ENCODE data around the gene SCO2.
A peak's percentile ranks its signal among the peaks of the same experiment; 100 is the strongest.

Gene SCO2

DNA sequence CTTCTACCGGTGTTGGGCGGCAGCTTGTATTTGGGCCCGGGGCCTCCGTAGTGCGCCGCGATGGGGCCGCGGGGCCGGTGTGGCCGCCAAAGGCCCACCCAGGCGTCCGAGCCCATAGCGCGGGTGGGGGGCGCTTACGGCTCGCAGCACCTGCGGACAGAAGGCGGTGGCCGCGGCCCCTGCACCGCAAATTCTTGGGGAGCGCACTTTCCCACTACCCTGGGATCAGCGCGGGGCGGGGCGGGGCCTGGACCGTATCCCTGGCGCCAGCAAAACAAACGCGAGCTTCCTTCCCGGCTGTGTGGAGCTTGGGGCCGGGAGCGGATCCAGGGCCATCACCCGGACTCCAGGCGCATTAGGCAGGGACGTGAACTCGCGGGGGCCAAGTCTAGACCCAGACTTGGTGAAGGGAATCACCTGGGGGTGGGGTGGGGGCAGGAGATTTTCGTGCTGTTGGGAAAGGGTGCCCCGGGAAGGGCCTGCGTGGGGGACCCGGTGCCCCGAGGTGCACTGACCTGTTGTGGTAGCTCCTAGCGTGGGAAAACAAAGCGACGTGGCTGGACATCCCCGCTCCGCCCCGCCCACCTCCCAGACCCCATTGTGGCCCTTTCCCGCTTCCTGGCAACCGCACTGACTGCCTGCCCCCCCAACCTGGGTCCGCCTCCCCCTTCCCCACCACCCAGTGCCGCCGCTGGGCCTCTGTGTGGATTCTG lies 6.7 kb upstream of the SCO2 start:
- peak; percentile 33 for DNase-seq (ENCODE audit: low spot score)

- DNase-seq (ENCODE audit: low spot score) = no peak
Observed at GRCh38 chr22:50531546-50531961, 6.2 kb upstream of the SCO2 start.

DNA sequence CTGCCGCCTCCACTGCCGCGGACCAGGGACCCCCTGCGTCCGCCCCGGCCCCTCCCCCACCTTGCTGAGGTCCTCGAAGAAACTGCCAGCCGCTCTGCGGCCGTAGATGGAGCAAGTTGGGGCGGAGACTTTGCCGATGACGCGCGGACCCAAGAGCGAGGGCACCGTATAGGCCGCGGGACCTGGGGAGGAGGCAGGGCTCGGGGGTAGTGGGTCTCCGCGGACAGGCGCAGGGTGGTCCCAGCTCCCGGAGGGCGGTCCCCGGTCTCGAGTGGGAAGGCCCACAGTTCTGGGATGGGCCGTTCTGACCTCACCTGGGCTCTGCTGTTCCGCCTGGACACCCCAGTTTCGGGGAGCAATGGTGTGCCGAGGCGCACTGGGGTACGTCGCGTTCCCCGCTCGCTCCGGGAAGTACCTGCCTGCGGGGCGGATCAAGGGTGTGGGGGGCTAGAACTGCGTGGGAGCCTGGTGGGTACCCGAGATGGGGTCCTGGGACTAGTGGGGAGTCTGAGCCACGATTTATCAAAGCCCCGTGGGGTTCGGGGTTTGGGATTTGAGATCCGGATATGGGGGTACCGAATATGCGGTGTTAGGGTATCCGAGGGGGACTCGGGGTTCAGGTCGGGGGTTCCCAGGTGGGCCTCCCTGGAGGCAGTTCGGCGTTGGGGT lies 5.6 kb upstream of the SCO2 start:
- DNase-seq (ENCODE audit: low spot score) = peak; percentile 29

DNA sequence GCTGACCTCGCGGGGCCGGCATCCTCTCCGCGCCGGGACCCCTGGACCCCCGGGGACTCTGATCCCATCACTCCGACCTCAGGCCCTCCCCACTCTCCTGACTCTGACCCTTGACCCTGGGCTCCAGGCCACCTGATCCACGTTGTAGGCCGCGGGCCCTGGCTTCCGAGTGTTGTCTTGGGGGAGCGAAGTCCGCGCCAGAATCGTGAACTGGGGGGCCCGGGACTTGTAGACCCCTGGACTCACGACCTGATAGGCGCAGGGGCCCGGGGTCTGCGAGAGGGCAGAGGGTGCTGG lies 5.1 kb upstream of the SCO2 start:
- no peak for DNase-seq (ENCODE audit: low spot score)

DNA sequence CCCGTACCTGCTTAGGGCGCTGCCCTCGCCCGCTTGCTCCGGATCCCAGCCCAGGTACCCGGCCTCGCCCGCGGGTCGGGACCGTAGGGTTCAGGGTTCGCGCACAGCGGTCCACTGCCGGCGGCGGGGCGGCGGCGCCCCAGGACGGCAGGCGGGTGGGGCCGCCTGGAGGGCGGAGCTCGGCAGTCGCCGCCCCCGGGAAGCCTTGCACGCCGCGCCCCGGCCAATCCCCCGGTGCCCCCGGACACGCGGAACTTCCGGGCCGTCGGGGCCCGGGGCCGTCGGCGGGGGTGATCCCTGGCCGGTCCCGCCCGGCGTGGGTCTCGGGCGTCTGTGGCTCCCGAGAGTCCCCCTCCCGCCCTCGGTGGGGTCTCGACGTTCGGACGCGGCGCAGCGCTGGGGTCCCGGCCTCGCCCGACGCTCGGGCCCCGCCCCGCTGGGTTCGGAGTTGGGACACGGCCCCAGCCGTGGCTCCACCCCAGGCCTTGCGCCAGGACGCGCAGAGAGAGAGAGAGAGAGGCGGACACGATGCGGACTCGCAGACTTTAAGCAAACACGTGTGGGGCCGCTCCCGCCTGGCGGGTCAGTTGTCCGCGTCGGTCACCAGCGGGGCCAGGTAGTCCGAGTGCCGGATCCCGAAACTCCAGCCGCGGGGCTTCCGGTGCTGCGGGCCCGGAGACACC lies 4.6 kb upstream of the SCO2 start, which contains the start of gene TYMP:
TSS of gene TYMP (minus strand) at position 116 of the 683 bp plus-strand sequence. CDS start 303 bp downstream, outside the sequence.
- DNase-seq (ENCODE audit: low spot score) = no peak

GRCh38 chr22:50529416-50529896 lies 4.1 kb upstream of the SCO2 start:
- no peak for DNase-seq (ENCODE audit: low spot score)

GRCh38 chr22:50528682-50529415 lies 3.5 kb upstream of the SCO2 start:
- DNase-seq (ENCODE audit: low spot score) = no peak

- DNase-seq (ENCODE audit: low spot score) = no peak
Observed at GRCh38 chr22:50527921-50528681, 2.7 kb upstream of the SCO2 start.

- DNase-seq (ENCODE audit: low spot score) = peak; percentile 30
Observed at GRCh38 chr22:50526834-50527801, 1.7 kb upstream of the SCO2 start.

DNA sequence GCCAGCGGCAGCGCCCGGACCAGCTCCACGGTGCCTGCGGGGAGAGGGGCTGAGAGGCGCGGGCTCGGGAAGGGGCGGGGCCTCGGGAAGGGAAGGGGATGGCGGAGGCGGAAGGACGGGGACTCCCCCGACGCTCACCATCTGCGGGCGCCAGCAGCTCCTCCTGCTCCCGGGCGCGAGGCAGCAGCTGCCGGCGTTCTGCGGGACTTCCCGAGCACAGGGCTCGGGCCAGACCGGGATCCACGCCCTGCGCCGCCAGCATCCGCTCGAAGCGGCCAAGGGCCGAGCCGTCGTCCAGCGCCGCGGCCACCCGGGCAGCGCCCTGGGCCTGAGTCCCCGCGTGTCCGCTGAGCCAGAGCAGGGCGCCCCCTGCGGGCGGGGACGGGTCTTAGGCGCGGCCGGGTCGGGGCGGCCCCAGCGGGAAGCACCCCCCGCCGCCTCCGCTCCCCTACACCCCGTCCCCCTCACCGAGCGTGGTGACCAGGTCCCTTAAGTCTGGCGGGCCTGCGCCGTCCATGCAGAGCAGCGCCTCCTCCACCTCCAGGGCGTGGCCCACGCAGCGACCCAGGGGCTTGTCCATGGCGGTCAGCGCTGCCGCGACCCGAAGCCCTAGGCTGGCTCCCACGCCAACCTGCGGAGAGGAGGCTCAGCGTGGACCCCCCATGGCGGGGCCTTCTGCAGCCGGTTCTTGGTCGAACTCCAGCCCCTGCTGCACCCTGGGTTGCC lies 873 bp upstream of the SCO2 start:
- DNase-seq (ENCODE audit: low spot score) = peak; percentile 62

DNA sequence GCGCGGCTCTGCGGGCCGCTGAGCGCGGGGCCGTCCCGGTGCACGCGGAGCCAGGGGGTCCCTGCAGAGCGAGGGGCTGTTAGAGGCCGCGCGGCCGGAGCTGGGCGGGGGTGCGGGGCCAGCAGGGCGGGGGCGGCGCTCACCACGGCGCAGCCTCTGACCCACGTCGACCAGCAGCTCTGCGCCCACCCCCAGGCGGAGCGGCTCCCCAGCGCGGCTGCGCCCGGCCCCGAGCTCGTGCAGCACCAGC lies 385 bp upstream of the SCO2 start:
- DNase-seq (ENCODE audit: low spot score) = no peak

DNA sequence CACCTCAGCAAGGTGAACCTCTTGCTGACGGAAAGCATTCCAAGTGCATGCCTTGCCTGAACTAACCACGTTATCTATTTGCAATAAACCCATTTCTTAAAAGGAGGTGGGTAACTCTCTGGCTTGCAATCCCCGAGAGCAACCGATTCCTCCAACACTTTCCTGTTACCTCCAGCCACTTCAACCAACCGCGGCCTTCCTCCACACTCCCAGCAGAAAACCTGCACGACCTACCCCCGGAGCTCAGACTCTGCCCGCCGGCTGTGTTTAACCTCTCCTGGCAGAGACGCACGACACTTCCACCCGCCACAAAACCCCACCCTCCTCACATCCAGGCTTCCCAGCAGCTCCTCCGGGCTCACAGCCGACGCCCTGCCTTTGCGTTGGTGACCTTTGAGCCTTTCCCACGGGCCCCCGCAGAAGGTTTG lies 708 bp downstream of the SCO2 start:
- DNase-seq (ENCODE audit: low spot score) = peak; percentile 23

- DNase-seq (ENCODE audit: low spot score) = no peak
Observed at GRCh38 chr22:50523806-50524675, 1.4 kb downstream of the SCO2 start.

DNA sequence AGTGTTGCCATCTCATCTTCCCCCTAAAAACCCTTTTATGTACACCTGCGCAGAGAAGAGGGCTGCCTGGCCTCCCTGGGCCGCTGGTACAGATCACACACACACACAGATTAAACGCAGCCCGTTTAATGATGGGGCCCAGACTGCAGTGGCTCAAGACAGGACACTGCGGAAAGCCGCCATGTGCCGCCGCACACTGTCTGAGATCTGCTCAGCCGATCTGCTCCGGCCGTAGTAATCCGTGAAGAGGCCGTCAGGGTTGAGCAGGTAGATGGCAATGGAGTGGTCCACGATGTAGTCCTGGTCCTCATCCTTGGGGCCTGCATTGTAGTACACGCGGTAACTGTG lies 2.0 kb downstream of the SCO2 start:
- no peak for DNase-seq (ENCODE audit: low spot score)

GRCh38 chr22:50522806-50523438 lies 2.5 kb downstream of the SCO2 start:
- DNase-seq (ENCODE audit: low spot score) = no peak

GRCh38 chr22:50522208-50522805 lies 3.1 kb downstream of the SCO2 start:
- DNase-seq (ENCODE audit: low spot score) = no peak

GRCh38 chr22:50521710-50522109 lies 3.7 kb downstream of the SCO2 start:
- no peak for DNase-seq (ENCODE audit: low spot score)

DNA sequence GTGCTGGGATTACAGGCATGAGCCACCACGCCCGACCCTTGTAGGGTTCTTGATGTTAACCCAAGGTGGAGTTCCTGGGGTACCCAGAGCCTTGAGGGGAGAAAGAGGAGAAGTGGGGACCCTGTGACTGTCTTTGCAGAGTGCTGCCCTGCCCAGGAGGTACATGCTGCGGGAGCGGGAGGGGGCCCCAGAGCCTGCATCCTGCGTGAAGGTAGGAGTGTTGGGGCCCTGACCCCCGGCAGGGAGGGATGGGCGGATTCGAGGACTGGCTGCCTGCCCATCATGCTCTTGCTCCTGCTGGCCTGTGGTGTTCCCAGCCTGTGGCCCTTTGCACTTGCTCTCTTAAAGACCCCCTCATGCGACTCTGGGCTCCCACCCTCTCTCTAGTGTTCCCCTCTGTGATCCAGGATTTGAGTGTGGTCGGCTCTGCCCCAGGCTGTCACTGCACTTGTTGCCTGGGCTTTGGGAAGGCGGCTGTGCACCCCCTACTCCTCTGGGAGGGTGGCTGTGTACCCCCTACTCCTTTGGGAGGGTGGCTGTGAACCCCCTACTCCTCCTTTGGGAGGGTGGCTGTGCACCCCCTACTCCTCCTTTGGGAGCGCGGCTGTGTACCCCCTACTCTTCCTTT lies 4.5 kb downstream of the SCO2 start:
- no peak for DNase-seq (ENCODE audit: low spot score)

Data from cerebellar cortex (tissue), 1 donor.